Lower lobe of right lung (tissue), 2 donors: ENCODE measurements around the gene FKBP9. TPM values are rescaled to one million over a fixed set of nuclear protein-coding genes. Genes with fewer than 3 reads are reported as not detected.

Source experiments
- ATAC-seq, 2 donors: fragments of 200-7000 bp; cut with Tn5 transposase; one replicate each; pipeline ENCODE4 v1.9.1; 2020 to 2022; ENCODE audit warnings: mild to moderate bottlenecking in 2 of 2, moderate library complexity in 2 of 2
- DNase-seq: peaks from one replicate; pipeline ENCODE4 v3.0.0-alpha.2; 2020
- H3K27ac ChIP-seq: fragments of 200-600 bp; one replicate; pipeline ENCODE4 v1.8.0; 2022
- H3K27me3 ChIP-seq: fragments of 200-600 bp; one replicate; pipeline ENCODE4 v1.8.0; 2022; ENCODE audit warnings: low read depth
- H3K36me3 ChIP-seq: fragments of 200-600 bp; one replicate; pipeline ENCODE4 v1.8.0; 2022; ENCODE audit warnings: mild to moderate bottlenecking
- H3K4me1 ChIP-seq: fragments of 200-600 bp; one replicate; pipeline ENCODE4 v1.8.0; 2022
- H3K4me3 ChIP-seq: fragments of 200-600 bp; one replicate; pipeline ENCODE4 v1.8.0; 2022; ENCODE audit warnings: mild to moderate bottlenecking
- H3K9me3 ChIP-seq: fragments of 200-600 bp; one replicate; pipeline ENCODE4 v1.8.0; 2022
- intact Hi-C: fragments of 100-400 bp; cut with DNase I; formaldehyde crosslinking; loops from one replicate; pipeline ENCODE4 v1.11.0; 2022
- total RNA-seq: library from RNA; stranded (reverse); fragmentation: NEBNext Ultra II Directional; extraction: Animal tissue kit (Norgen Biotek cat#: 25700); gene quantifications from one replicate; pipeline ENCODE4 v1.2.1, GENCODE V29; 2021
- TF ChIP-seq, protein P1 (sequence below): fragments of 200-600 bp; IDR thresholded peaks from one replicate; pipeline ENCODE4 v1.8.0; 2022; ENCODE audit warnings: antibody characterized with exemption, mild to moderate bottlenecking
- donor health status: DM: no; HTN: yes; CAD: no; lungs with severe emphysema.

FKBP9 gene
- total RNA-seq, 1 donor from 2014 or later = 104 TPM

DNA sequence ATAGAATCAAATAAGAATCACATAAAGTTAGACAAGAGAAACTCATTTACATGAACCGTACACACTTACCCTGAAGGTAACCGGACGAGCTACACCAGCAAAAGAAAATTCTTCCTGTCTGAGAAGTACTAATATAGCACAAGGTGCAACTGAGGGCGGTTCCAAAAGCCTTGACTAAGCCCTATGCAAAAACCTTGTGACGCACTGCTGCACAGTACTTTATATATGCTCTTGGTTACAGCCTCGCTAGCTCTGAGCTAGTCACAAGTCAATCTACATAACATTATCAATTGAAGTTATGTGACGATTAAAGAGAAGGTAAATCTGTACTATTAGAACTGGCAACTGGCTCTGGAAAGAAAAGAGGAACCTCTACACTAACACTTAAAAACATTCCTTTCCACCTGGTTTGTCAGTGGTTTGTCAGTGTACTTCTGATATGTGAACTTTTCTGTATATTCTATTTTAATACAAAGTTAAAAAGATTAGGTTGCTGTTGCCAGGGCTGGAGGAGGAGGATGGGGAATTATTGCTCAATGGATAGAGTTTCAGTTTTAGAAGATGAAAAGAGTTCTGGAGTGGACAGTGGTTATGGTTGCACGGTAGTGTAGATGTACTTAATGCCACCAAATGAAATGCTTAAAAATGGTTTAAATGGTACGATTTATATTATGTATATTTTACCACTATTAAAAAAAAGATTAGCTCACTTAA, 83.7 kb downstream of the FKBP9 start:
- H3K27me3 ChIP-seq = no peaks in the 10 kb centered on the region
- H3K9me3 ChIP-seq = no peaks in the 10 kb centered on the region
- TF ChIP-seq, protein P1, sequence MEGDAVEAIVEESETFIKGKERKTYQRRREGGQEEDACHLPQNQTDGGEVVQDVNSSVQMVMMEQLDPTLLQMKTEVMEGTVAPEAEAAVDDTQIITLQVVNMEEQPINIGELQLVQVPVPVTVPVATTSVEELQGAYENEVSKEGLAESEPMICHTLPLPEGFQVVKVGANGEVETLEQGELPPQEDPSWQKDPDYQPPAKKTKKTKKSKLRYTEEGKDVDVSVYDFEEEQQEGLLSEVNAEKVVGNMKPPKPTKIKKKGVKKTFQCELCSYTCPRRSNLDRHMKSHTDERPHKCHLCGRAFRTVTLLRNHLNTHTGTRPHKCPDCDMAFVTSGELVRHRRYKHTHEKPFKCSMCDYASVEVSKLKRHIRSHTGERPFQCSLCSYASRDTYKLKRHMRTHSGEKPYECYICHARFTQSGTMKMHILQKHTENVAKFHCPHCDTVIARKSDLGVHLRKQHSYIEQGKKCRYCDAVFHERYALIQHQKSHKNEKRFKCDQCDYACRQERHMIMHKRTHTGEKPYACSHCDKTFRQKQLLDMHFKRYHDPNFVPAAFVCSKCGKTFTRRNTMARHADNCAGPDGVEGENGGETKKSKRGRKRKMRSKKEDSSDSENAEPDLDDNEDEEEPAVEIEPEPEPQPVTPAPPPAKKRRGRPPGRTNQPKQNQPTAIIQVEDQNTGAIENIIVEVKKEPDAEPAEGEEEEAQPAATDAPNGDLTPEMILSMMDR = no peak
- no peaks in the 10 kb centered on the region for H3K36me3 ChIP-seq
- H3K27ac ChIP-seq = peak overlapping the region; percentile 56
- peaks cover 62% of the 10 kb centered on the region for H3K4me1 ChIP-seq
- ATAC-seq (peak; percentile 93 to 95), DNase-seq (no peak)
- peak overlapping the region; percentile 57 for H3K4me3 ChIP-seq
- intact Hi-C loops = no loop called here

DNA sequence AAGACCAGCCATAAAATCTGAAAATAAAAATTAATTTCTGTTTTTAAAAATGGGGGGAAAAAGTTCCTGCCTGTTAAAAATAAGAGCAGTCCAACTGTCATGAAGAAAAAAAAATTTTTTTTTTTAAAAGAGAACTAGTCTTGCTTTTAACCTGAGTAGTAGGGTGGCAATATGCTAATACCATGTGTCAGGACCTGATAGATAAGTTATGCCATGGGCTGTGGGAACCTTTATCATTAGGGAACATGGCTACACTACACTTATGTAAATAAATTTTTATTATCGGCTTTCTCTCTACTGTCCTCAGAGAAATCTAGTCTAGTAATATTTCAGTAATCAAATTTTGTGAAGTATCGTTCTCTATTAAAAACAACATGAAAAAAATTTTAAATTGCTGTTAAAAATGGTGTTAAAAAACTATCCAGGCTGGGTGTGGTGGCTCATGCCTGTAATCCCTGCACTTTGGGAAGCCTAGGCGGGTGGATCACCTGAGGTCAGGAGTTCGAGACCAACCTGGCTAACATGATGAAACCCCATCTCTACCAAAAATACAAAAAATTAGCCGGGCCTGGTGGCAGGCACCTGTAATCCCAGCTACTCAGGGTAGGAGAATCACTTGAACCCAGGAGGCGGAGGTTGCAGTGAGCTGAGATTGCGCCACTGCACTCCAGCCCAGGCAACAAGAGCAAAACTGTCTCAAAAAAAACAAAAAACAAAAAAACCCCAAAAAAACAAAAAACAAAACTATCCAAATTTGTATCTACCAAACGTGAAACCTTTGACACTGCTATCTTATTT, 84.6 kb downstream of the FKBP9 start:
- no peak for DNase-seq
- no peak overlapping the region for H3K27ac ChIP-seq
- TF ChIP-seq, protein P1 = no peak

DNA sequence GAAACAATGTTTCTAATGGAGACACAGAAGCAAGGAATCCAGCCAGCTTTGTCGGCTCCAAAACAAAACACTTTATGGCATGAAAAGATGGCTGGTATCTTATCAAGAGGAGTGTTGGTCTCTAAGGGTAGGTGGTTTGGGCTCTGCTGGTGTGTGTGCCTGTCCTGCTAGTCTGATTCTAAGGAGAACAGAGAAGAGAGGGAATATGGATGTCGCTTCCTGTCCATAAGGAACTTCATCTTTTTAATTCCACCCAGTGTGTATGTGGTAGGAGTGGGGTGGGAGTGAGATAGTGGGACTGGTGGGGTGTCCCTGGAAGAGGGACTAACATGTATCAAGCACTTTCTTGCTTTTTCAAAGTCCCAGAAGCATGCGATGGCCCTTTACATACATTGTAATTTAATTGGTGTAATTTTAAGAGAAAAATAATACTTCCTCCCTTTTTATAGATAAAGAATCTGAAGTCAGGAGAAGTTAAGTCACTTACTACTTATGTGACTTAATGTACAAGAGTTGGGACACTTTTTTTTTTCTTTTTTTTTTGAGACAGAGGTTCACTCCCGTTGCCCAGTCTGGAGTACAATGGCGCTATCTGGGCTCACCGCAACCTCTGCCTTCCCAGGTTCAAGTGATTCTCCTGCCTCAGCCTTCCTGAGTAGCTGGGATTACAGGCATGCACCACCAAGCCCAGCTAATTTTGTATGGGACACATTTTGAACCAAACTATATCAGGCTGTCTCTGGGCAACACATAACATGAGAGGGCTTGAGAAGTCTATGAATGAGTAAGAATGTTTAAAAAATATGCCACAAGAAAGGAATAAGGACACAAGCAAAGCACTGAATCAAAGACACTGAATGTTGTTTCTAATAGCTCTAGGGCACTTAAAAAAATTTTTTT, 86.5 kb downstream of the FKBP9 start:
- H3K36me3 ChIP-seq = no peaks in the 10 kb centered on the region
- no peaks in the 10 kb centered on the region for H3K9me3 ChIP-seq
- TF ChIP-seq, protein P1 = no peak
- H3K4me1 ChIP-seq = peaks cover 52% of the 10 kb centered on the region
- peak overlapping the region; percentile 33 for H3K27ac ChIP-seq
- DNase-seq (no peak), ATAC-seq (peak in 1 of 2 donors; percentile 28)
- H3K27me3 ChIP-seq = no peaks in the 10 kb centered on the region
- no peak overlapping the region for H3K4me3 ChIP-seq
- intact Hi-C loops = no loop called here

More for the DNA sequence above, 84.6 kb downstream of the FKBP9 start:
- no peaks in the 10 kb centered on the region for H3K36me3 ChIP-seq
- H3K9me3 ChIP-seq = no peaks in the 10 kb centered on the region
- no peak overlapping the region for H3K4me3 ChIP-seq
- no peak for ATAC-seq
- no peaks in the 10 kb centered on the region for H3K27me3 ChIP-seq
- peaks cover 62% of the 10 kb centered on the region for H3K4me1 ChIP-seq
- intact Hi-C loops = no loop called here

DNA sequence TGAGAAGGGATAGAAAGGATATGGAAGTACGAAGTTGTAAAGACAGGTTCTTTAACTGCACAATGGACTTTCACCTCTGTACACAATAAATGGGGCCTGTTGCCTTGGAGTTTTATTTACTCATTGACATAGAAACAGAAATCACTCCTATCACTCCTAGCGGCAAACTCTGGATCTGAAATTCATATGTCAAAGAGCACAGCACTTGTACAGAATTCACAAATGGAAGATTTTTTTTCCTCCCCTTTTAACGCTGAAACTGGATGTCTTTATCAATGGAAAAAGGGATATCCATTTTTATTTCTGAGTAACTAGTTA, 87.1 kb downstream of the FKBP9 start:
- H3K9me3 ChIP-seq = no peaks in the 10 kb centered on the region
- no peak for DNase-seq
- no peaks in the 10 kb centered on the region for H3K27me3 ChIP-seq
- no peak overlapping the region for H3K4me3 ChIP-seq
- intact Hi-C loops = no loop called here
- peak overlapping the region; percentile 33 for H3K27ac ChIP-seq
- peak; percentile 39 to 61 for ATAC-seq
- peaks cover 46% of the 10 kb centered on the region for H3K4me1 ChIP-seq
- no peaks in the 10 kb centered on the region for H3K36me3 ChIP-seq
- TF ChIP-seq, protein P1 = peak; percentile 11

DNA sequence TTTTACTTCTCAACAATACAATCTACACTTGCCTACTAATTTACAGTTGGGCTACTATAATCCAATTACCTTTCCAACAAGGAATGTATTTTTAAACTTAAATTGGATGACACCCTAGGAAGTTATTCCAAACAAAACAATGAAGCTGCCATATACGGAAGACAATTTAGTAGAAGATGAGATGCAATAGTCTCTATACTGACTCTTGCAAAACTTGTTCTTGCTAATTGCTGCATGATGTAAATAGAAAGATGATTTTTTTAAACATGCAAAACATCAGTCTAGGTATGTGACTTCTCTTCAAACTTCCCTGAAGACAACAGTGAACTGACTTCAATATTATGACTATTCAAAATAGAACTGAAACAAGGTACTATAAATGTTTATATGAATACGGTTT, 87.7 kb downstream of the FKBP9 start:
- no peaks in the 10 kb centered on the region for H3K27me3 ChIP-seq
- H3K36me3 ChIP-seq = no peaks in the 10 kb centered on the region
- H3K4me1 ChIP-seq = peaks cover 49% of the 10 kb centered on the region
- no peak overlapping the region for H3K27ac ChIP-seq
- H3K9me3 ChIP-seq = no peaks in the 10 kb centered on the region
- ATAC-seq (no peak), DNase-seq (no peak)
- H3K4me3 ChIP-seq = no peak overlapping the region
- TF ChIP-seq, protein P1 = no peak
- intact Hi-C loops = no loop called here
